K562 (cell line): Measurements from ENCODE around the gene ARPC1A. TPM values are rescaled to one million over a fixed set of nuclear protein-coding genes. Genes with fewer than 3 reads are reported as not detected.

Source experiments
- BCL6 ChIP-seq: fragments of 250-450 bp; sonication (Bioruptor Pico); IDR thresholded peaks from 2 replicates; pipeline ENCODE4 v1.4.0; 2020
- HCFC1 ChIP-seq: IDR thresholded peaks from 2 replicates; pipeline ENCODE4 v1.6.1; 2012; ENCODE audit warnings: low read depth, low read length, improper control_type of control experiment
- MAFK ChIP-seq: IDR thresholded peaks from 2 replicates; pipeline ENCODE4 v1.6.1; 2011; ENCODE audit warnings: low read length, improper control_type of control experiment
- MAZ ChIP-seq, 2 experiments: fragments of 450-650 bp in 1 of 2; sonication (generic) in 1 of 2; formaldehyde crosslinking; IDR thresholded peaks in 1 of 2; conservative IDR thresholded peaks in 1 of 2; 2 replicates each; pipeline versions ENCODE4 v1.4.0 to v1.5.0; 2020; ENCODE audit warnings: mild to moderate bottlenecking in 1 of 2, missing genetic modification reagents in 1 of 2
- MCM5 ChIP-seq: fragments of 450-650 bp; IDR thresholded peaks from 2 replicates; pipeline ENCODE4 v1.6.1; 2016; ENCODE audit warnings: low read depth
- PATZ1 ChIP-seq: fragments of 250-450 bp; sonication (Bioruptor Pico); IDR thresholded peaks from 2 replicates; pipeline ENCODE4 v1.5.0; 2020; ENCODE audit warnings: mild to moderate bottlenecking, borderline replicate concordance
- SIN3A ChIP-seq, 2 experiments: fragments of 150-350 bp in 1 of 2; IDR thresholded peaks; 2 replicates each; pipeline ENCODE4 v1.6.1; 2011 to 2016; ENCODE audit warnings: borderline replicate concordance in 2 of 2, low read depth in 2 of 2, low read length in 2 of 2, mild to moderate bottlenecking in 2 of 2, moderate library complexity in 2 of 2; ENCODE audit not compliant: control insufficient read depth in 1 of 2
- TAF9B ChIP-seq: fragments of 450-650 bp; IDR thresholded peaks from 2 replicates; pipeline ENCODE4 v1.6.1; 2018; ENCODE audit warnings: mild to moderate bottlenecking; ENCODE audit not compliant: partially characterized antibody
- TCF3 ChIP-seq: sonication (generic); formaldehyde crosslinking; IDR thresholded peaks from 2 replicates; pipeline ENCODE4 v1.4.0; 2020; ENCODE audit warnings: mild to moderate bottlenecking, missing genetic modification reagents
- ZNF197 ChIP-seq: fragments of 200-800 bp; sonication (Bioruptor generic); IDR thresholded peaks from 2 replicates; pipeline ENCODE4 v1.6.1; 2016; ENCODE audit warnings: low read depth, missing genetic modification characterization, missing compliant biosample characterization
- ZNF277 ChIP-seq: fragments of 250-450 bp; sonication (Bioruptor Pico); IDR thresholded peaks from 2 replicates; pipeline ENCODE4 v1.8.0; 2022; ENCODE audit warnings: inconsistent platforms, mild to moderate bottlenecking, moderate library complexity, borderline replicate concordance
- ZNF444 ChIP-seq: fragments of 250-450 bp; sonication (Bioruptor Pico); IDR thresholded peaks from 2 replicates; pipeline ENCODE4 v1.4.0; 2020; ENCODE audit warnings: mild to moderate bottlenecking, moderate library complexity
- ZNF511 ChIP-seq: sonication (generic); formaldehyde crosslinking; IDR thresholded peaks from 2 replicates; pipeline ENCODE4 v1.8.0; 2022; ENCODE audit warnings: mild to moderate bottlenecking, missing genetic modification reagents
- polyA plus RNA-seq, 8 experiments: library from polyadenylated mRNA; depleted of rRNA in 4 of 8; stranded (reverse) in 5 of 8; unstranded in 3 of 8; fragments of >200 nt; fragmentation: Nextera tagmentation in 2 of 8; fragmentation: Illumina TruSeq in 1 of 8; extraction: Ambion mirVana in 2 of 8; extraction: Trizol in 1 of 8; gene quantifications; 2 replicates each; pipeline versions ENCODE4 v1.2.1 to v1.2.3, GENCODE V29; 2011 to 2014; ENCODE audit warnings: inconsistent platforms in 1 of 8, missing spikeins in 1 of 8
- total RNA-seq, 7 experiments: library from RNA; depleted of rRNA in 6 of 7; stranded (reverse); fragments of >200 nt in 6 of 7; fragmentation: Illumina TruSeq in 2 of 7; extraction: Trizol in 2 of 7; gene quantifications; 2 replicates each; pipeline versions ENCODE4 v1.2.1 to v1.2.3, GENCODE V29; 2011 to 2021; ENCODE audit warnings: low replicate concordance in 1 of 7

Gene ARPC1A
- total and polyA plus RNA-seq, 9 of the 15 experiments (the other 6 are each of a cell fraction or from before 2014, with no cell fraction given): 39.5 to 151 (median 86.1) TPM

- TF ChIP-seq ZNF511 (CRISPR knock-in tag) (no peak), SIN3A (IDR thresholded peaks at IDR 0.05; ENCODE audit: borderline replicate concordance in 2 of 2, control insufficient read depth in 1 of 2, low read depth in 2 of 2, low read length in 2 of 2) (no peak), MAZ (CRISPR knock-in tag; conservative IDR thresholded peaks at IDR 0.05 in 1 of 2, IDR thresholded peaks at IDR 0.05 in 1 of 2) (no peak), ZNF444 (no peak), PATZ1 (CRISPR knock-in tag) (no peak), ZNF277 (no peak), TAF9B (no peak), MCM5 (no peak), MAFK (peak; percentile 70), HCFC1 (no peak), TCF3 (CRISPR knock-in tag) (peak; percentile 58), ZNF197 (no peak), BCL6 (CRISPR knock-in tag) (no peak)
Measured at GRCh38 chr7:99369767-99370391, 44.2 kb downstream of the ARPC1A start (continued).
